OCI-LY7 (cell line): Measurements from ENCODE around the gene MLN.

Experiments used
- CTCF ChIP-seq: fragments of 200-600 bp; sonication (generic); conservative IDR thresholded peaks from 2 replicates; pipeline ENCODE4 v1.5.1; 2014; ENCODE audit warnings: mild to moderate bottlenecking, antibody characterized with exemption, low read length, moderate library complexity, mixed read lengths
- EZH2phosphoT487 ChIP-seq: fragments of 200-600 bp; sonication (generic); IDR thresholded peaks from 2 replicates; pipeline ENCODE4 v1.6.1; 2018; ENCODE audit warnings: low read depth, borderline replicate concordance, mild to moderate bottlenecking, mixed run types, antibody characterized with exemption, low read length, moderate library complexity, mixed read lengths

GRCh38 chr6:33824461-33825154 lies 20.8 kb upstream of the MLN start:
- TF ChIP-seq CTCF (no peak), EZH2phosphoT487 (no peak)
